ENCODE results near the gene ENDOD1. TPM values are rescaled to one million over a fixed set of nuclear protein-coding genes. Genes with fewer than 3 reads are reported as not detected.
"Not testable (repeated sequence)": the region's sequence is repeated elsewhere in the genome, so short reads cannot be mapped to it uniquely, and the experiment has no call there.

Gene ENDOD1
- total and polyA plus RNA-seq, 9 donors: 18.9 to 60.8 (median 34.3) TPM

DNA sequence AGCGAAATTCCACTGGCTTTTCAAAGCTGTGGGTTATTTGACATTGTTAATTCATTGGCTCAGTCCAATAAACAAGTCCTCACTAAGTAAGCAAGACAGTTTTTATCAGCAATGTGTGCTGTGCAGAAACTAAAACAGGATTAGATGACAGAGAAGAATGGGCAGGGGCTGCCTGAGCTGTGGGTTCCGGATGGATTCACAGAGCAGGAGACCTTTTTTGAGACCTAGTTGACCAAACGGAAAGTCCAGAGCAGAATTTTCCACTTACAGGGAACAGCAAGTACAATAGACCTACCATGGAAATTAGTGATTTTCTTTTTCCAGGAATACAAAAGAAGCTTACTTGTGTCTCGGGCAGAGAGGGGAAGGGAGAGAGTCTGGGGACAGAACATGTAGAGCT is 45.6 kb upstream of the ENDOD1 start:
- intact Hi-C loops (cut with DNase I): no loop called here
- Histone ChIP-seq H3K4me3 (no peak overlapping the region), H3K27ac (no peak overlapping the region), H3K27me3 (no peaks in the 10 kb centered on the region), H3K9me3 (no peaks in the 10 kb centered on the region), H3K4me1 (ENCODE audit: insufficient read depth) (no peaks in the 10 kb centered on the region), H3K36me3 (no peaks in the 10 kb centered on the region)
- TF ChIP-seq POLR2A (IDR thresholded peaks at IDR 0.05): no peak
- TF ChIP-seq, protein P1, sequence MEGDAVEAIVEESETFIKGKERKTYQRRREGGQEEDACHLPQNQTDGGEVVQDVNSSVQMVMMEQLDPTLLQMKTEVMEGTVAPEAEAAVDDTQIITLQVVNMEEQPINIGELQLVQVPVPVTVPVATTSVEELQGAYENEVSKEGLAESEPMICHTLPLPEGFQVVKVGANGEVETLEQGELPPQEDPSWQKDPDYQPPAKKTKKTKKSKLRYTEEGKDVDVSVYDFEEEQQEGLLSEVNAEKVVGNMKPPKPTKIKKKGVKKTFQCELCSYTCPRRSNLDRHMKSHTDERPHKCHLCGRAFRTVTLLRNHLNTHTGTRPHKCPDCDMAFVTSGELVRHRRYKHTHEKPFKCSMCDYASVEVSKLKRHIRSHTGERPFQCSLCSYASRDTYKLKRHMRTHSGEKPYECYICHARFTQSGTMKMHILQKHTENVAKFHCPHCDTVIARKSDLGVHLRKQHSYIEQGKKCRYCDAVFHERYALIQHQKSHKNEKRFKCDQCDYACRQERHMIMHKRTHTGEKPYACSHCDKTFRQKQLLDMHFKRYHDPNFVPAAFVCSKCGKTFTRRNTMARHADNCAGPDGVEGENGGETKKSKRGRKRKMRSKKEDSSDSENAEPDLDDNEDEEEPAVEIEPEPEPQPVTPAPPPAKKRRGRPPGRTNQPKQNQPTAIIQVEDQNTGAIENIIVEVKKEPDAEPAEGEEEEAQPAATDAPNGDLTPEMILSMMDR (IDR thresholded peaks at IDR 0.05): no peak
- TF ChIP-seq EP300 (IDR thresholded peaks at IDR 0.05): no peak
- 7 to 33% (median 16%) methylated on average over 4 of the region's 4 CpGs for WGBS, 3 donors
- DNase-seq: no peak

DNA sequence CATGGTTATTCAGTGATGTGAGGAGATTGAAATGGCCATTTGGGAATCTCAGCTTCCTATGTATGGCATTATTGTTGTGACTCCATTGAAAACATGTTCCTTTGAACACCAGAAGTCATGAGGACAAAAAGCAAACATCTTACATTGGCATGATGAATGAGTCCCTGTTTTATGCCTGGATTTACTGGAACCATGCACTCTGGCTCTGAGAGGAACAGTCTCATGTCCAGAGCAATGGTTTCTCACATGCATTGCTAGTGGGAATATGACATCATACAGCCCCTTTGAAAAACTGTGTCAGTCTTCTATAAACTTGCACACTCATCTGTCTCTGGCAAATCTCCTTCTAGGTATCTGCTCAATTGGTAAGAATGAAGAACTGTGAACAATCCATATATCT is 43.8 kb upstream of the ENDOD1 start:
- H3K4me3 ChIP-seq: no peak overlapping the region
- H3K27me3 ChIP-seq: no peaks in the 10 kb centered on the region
- intact Hi-C loops (cut with DNase I): no loop called here
- no peaks in the 10 kb centered on the region for H3K36me3 ChIP-seq
- H3K9me3 ChIP-seq: no peaks in the 10 kb centered on the region
- DNase-seq: no peak
- TF ChIP-seq POLR2A (IDR thresholded peaks at IDR 0.05) (no peak), EP300 (IDR thresholded peaks at IDR 0.05) (no peak)
- TF ChIP-seq, protein P1 (IDR thresholded peaks at IDR 0.05): no peak
- H3K27ac ChIP-seq: no peak overlapping the region
- no peaks in the 10 kb centered on the region for H3K4me1 ChIP-seq (ENCODE audit: insufficient read depth)

DNA sequence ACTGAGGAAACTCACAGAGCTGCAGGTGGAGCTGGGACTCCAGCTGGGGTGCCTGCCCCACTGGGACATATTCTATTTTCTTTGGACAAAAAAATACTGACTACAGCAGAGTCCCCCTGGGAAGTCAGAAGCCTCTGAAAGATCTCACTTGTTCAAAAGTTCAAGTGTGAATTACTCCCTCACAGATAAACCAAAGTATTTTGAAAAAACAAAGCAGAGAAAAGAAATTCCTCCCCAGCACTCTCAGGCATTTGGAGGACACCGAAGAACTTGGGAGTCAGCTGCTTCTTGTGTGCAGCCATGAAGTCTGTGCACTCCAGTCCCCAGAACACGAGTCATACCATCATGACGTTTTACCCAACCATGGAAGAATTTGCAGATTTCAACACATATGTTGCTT is 40.5 kb upstream of the ENDOD1 start, which contains the start of gene KDM4F:
KDM4F (plus strand) TSS at position 301 of the 400 bp plus-strand sequence.
- DNase-seq; intact Hi-C loops (cut with DNase I); H3K36me3 ChIP-seq; H3K4me3 ChIP-seq; H3K27me3 ChIP-seq; H3K27ac ChIP-seq; H3K4me1 ChIP-seq (ENCODE audit: insufficient read depth); H3K9me3 ChIP-seq: not testable (repeated sequence)
- whole genome bisulfite sequencing, 3 donors: 3 to 26% (median 5%) methylated on average over 3 of the region's 3 CpGs

DNA sequence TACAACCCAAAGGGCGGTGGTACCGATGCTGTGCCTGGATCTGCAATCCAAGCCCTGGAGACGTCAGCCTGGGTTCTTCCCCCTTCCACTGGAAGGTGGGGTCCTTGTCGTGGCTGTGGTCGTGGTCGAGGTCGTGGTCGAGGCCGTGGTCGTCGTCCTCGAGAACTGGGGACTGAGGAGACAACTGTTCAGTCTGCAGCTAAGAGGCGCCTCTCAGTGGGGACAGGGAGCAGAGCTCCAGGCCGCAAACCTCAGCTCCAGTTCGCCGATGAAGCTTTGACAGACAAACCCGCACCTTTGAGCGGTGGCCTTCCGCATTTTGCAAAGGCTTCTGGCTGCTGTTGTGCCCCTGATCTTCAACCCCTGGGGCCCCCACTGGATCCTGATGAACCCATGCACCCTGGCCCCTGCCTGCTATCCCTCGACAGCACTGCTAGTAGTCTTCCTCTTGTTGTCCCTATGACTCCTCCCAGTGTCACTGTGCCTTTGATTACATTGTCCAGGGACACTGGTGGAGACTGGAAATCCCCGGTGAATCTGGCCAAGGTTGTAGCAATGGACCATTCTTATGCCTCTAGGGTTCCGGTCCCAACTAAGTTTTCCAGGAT is 38.9 kb upstream of the ENDOD1 start:
- H3K4me1 ChIP-seq (ENCODE audit: insufficient read depth): no peaks in the 10 kb centered on the region
- H3K9me3 ChIP-seq: no peaks in the 10 kb centered on the region
- no peak overlapping the region for H3K27ac ChIP-seq
- no peaks in the 10 kb centered on the region for H3K36me3 ChIP-seq
- 94 to 96% (median 95%) methylated on average over 22 of the region's 22 CpGs for WGBS, 3 donors
- TF ChIP-seq EP300 (IDR thresholded peaks at IDR 0.05): no peak
- TF ChIP-seq POLR2A (IDR thresholded peaks at IDR 0.05): no peak
- TF ChIP-seq, protein P1 (IDR thresholded peaks at IDR 0.05): no peak
- H3K4me3 ChIP-seq: no peak overlapping the region
- no peak for DNase-seq
- intact Hi-C loops (cut with DNase I): no loop called here
- no peaks in the 10 kb centered on the region for H3K27me3 ChIP-seq

DNA sequence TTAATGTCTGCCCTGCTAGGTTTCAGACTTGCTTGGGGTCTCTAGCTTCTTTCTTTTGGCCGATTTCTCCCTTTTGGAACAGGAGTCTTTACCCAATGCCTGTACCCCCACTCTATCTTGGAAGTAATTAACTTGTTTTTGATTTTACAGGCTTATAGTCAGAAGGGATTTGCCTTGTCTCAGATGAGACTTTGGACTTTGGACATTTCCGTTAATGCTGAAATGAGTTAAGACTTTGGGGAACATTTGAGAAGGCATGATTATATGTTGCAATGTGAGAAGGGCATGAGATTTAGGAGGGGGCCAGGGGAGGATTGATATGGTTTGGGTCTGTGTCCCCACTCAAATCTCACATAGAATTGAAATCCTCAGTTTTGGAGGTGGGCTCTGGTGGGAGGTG is 35.3 kb upstream of the ENDOD1 start:
- TF ChIP-seq POLR2A (IDR thresholded peaks at IDR 0.05) (no peak), EP300 (IDR thresholded peaks at IDR 0.05) (no peak)
- TF ChIP-seq, protein P1 (IDR thresholded peaks at IDR 0.05): no peak
- WGBS, 3 donors: 82 to 87% (median 82%) methylated on average over 2 of the region's 2 CpGs
- intact Hi-C loops (cut with DNase I): no loop called here
- H3K4me1 ChIP-seq (ENCODE audit: insufficient read depth): no peaks in the 10 kb centered on the region
- DNase-seq: no peak
- peaks cover 2% of the 10 kb centered on the region for H3K27me3 ChIP-seq
- no peaks in the 10 kb centered on the region for H3K9me3 ChIP-seq
- H3K36me3 ChIP-seq: no peaks in the 10 kb centered on the region
- H3K27ac ChIP-seq: no peak overlapping the region
- no peak overlapping the region for H3K4me3 ChIP-seq
